Measurements from ENCODE around the gene ANKLE1. TPM values are rescaled to one million over a fixed set of nuclear protein-coding genes. Genes with fewer than 3 reads are reported as not detected.

The ANKLE1 gene
- total RNA-seq, 1 experiment from 2014 or later = 9.1 TPM

- Mint-ChIP-seq H3K9me3 (no peaks in the 10 kb centered on the region), H3K4me1 (peaks cover 20% of the 10 kb centered on the region), H3K27ac (no peak overlapping the region), H3K4me3 (no peak overlapping the region), H3K27me3 (ENCODE audit: low read depth) (no peaks in the 10 kb centered on the region), H3K36me3 (peaks cover 27% of the 10 kb centered on the region)
- no peak for ATAC-seq
- DNase-seq (ENCODE audit: low spot score) = no peak
- ChIA-PET POLR2A (interaction anchor here (0.7 kb wide), 1 partner anchor 18 kb away, joined by 3 read pairs; no protein-coding TSS in a partner anchor), CTCF (interaction anchor here (0.6 to 1.2 kb wide), 3 partner anchors 15 to 131 kb away, joined by 3 to 4 read pairs (median 4); no protein-coding TSS in a partner anchor)
- TF ChIP-seq STAT6 (CRISPR knock-in tag; conservative IDR thresholded peaks at IDR 0.05; ENCODE audit: low read depth) (no peak), ZNF396 (CRISPR knock-in tag; IDR thresholded peaks at IDR 0.05; ENCODE audit: borderline replicate concordance) (no peak), SMAD4 (CRISPR knock-in tag; IDR thresholded peaks at IDR 0.05) (no peak)
Measured at GRCh38 chr19:17312189-17313113, 30.8 kb downstream of the ANKLE1 start.

GRCh38 chr19:17314007-17314593 lies 32.4 kb downstream of the ANKLE1 start:
- no peak for ATAC-seq
- Mint-ChIP-seq H3K4me1 (peaks cover 12% of the 10 kb centered on the region), H3K9me3 (no peaks in the 10 kb centered on the region), H3K27ac (no peak overlapping the region), H3K36me3 (peaks cover 27% of the 10 kb centered on the region), H3K27me3 (ENCODE audit: low read depth) (no peaks in the 10 kb centered on the region), H3K4me3 (no peak overlapping the region)
- DNase-seq (ENCODE audit: low spot score) = no peak
- no peak for TF ChIP-seq RORB (CRISPR knock-in tag; IDR thresholded peaks at IDR 0.05)
- CTCF ChIA-PET = no interaction called here
- POLR2A ChIA-PET = interaction anchor here (0.7 kb wide), 1 partner anchor 49 kb away, joined by 6 read pairs; no protein-coding TSS in a partner anchor

GRCh38 chr19:17318966-17319365 lies 37.3 kb downstream of the ANKLE1 start:
- CTCF ChIA-PET = interaction anchor here (2.2 kb wide), 1 partner anchor 9 kb away, joined by 6 read pairs; no protein-coding TSS in a partner anchor
- H3K9me3 Mint-ChIP-seq = no peaks in the 10 kb centered on the region
- TF ChIP-seq RELA (CRISPR knock-in tag; IDR thresholded peaks at IDR 0.05; ENCODE audit: borderline replicate concordance) = no peak
- TF ChIP-seq EMX1 (CRISPR knock-in tag; IDR thresholded peaks at IDR 0.05) = no peak
- TF ChIP-seq, protein P1, sequence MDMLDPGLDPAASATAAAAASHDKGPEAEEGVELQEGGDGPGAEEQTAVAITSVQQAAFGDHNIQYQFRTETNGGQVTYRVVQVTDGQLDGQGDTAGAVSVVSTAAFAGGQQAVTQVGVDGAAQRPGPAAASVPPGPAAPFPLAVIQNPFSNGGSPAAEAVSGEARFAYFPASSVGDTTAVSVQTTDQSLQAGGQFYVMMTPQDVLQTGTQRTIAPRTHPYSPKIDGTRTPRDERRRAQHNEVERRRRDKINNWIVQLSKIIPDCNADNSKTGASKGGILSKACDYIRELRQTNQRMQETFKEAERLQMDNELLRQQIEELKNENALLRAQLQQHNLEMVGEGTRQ (CRISPR knock-in tag; IDR thresholded peaks at IDR 0.05) = no peak
- TF ChIP-seq HMGA2 (CRISPR knock-in tag; IDR thresholded peaks at IDR 0.05) = no peak
- TF ChIP-seq NR2C2 (CRISPR knock-in tag; IDR thresholded peaks at IDR 0.05) = no peak
- no peak for TF ChIP-seq ZNF423 (CRISPR knock-in tag; IDR thresholded peaks at IDR 0.05)
- TF ChIP-seq, protein P2, sequence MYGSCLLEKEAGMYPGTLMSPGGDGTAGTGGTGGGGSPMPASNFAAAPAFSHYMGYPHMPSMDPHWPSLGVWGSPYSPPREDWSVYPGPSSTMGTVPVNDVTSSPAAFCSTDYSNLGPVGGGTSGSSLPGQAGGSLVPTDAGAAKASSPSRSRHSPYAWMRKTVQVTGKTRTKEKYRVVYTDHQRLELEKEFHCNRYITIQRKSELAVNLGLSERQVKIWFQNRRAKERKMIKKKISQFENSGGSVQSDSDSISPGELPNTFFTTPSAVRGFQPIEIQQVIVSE (CRISPR knock-in tag; IDR thresholded peaks at IDR 0.05; ENCODE audit: borderline replicate concordance) = no peak
- no peak for TF ChIP-seq ZNF396 (CRISPR knock-in tag; IDR thresholded peaks at IDR 0.05; ENCODE audit: borderline replicate concordance)
- no peaks in the 10 kb centered on the region for H3K27me3 Mint-ChIP-seq (ENCODE audit: low read depth)
- H3K27ac Mint-ChIP-seq = no peak overlapping the region
- peaks cover 39% of the 10 kb centered on the region for H3K36me3 Mint-ChIP-seq
- no peak overlapping the region for H3K4me3 Mint-ChIP-seq
- ATAC-seq = no peak
- no peak for DNase-seq (ENCODE audit: low spot score)
- H3K4me1 Mint-ChIP-seq = peaks cover 6% of the 10 kb centered on the region; the same call in 1 of the 2 replicates
- POLR2A ChIA-PET = no interaction called here

Measured in WTC11 (cell line).